Panc1 (cell line): ENCODE data around the gene KHDC4. TPM values are rescaled to one million over a fixed set of nuclear protein-coding genes. Genes with fewer than 3 reads are reported as not detected.
A peak's percentile ranks its signal among the peaks of the same experiment; 100 is the strongest.

Source experiments
- ATAC-seq: fragments of 200-7000 bp; cut with Tn5 transposase; 2 replicates; pipeline ENCODE4 v1.9.1; 2020; ENCODE audit warnings: mild to moderate bottlenecking, moderate library complexity
- BruUV-seq: library from RNA; stranded (reverse); fragments of 400-500 nt; replicated peaks from 2 replicates; lab custom pipeline; 2021; lab: Mats Ljungman, UMichigan
- CTCF ChIA-PET: fragments of 300-600 bp; sonication (Branson Sonifier 250); formaldehyde crosslinking; loops from one replicate; lab custom pipeline; 2022; ENCODE audit warnings: antibody characterized with exemption; lab: Charles Lee
- POLR2A ChIA-PET: fragments of 300-600 bp; sonication (Branson Sonifier 250); formaldehyde crosslinking; loops from one replicate; lab custom pipeline; 2022; ENCODE audit warnings: antibody characterized with exemption; lab: Charles Lee
- DNase-seq: peaks from one replicate; pipeline ENCODE4 v3.0.0-alpha.2; 2010; ENCODE audit warnings: low read depth, low spot score
- H3K27ac ChIP-seq: 2 replicates; pipeline ENCODE4 v1.5.1; 2011; ENCODE audit warnings: mild to moderate bottlenecking, low read length, inconsistent platforms
- H3K27me3 ChIP-seq: fragments of 200-500 bp; sonication (Bioruptor generic); 2 replicates; pipeline ENCODE4 v1.6.0; 2014; ENCODE audit warnings: low read length, inconsistent platforms; ENCODE audit not compliant: control insufficient read depth, insufficient read depth
- H3K36me3 ChIP-seq: fragments of 200-500 bp; sonication (Bioruptor generic); 2 replicates; pipeline ENCODE4 v1.5.1; 2014; ENCODE audit warnings: inconsistent platforms, mild to moderate bottlenecking, low read length, moderate library complexity; ENCODE audit not compliant: control insufficient read depth, insufficient read depth
- H3K4me1 ChIP-seq: 2 replicates; pipeline ENCODE4 v1.5.1; 2011; ENCODE audit warnings: inconsistent platforms, mild to moderate bottlenecking, low read length, moderate library complexity; ENCODE audit not compliant: control insufficient read depth, insufficient read depth
- H3K4me3 ChIP-seq, 2 experiments: 2 replicates each; pipeline ENCODE4 v1.5.1; 2011 to 2012; ENCODE audit warnings: low read depth in 2 of 2, low read length in 2 of 2, mild to moderate bottlenecking in 2 of 2, inconsistent platforms in 1 of 2, moderate library complexity in 1 of 2
- H3K9me3 ChIP-seq: fragments of 200-500 bp; sonication (Bioruptor generic); 2 replicates; pipeline ENCODE4 v1.5.1; 2014; ENCODE audit warnings: low read depth, mild to moderate bottlenecking, inconsistent platforms, low read length, moderate library complexity; ENCODE audit not compliant: control insufficient read depth, insufficient read depth
- POLR2AphosphoS5 ChIP-seq: IDR thresholded peaks from 2 replicates; pipeline ENCODE4 v1.6.1; 2012; ENCODE audit warnings: mild to moderate bottlenecking, low read depth, low read length, moderate library complexity
- SIN3A ChIP-seq: IDR thresholded peaks from 2 replicates; pipeline ENCODE4 v1.6.1; 2012; ENCODE audit warnings: low read depth, mild to moderate bottlenecking, low read length, moderate library complexity, borderline replicate concordance; ENCODE audit not compliant: insufficient read depth
- TCF7L2 ChIP-seq: IDR thresholded peaks from 2 replicates; pipeline ENCODE4 v1.6.1; 2011; ENCODE audit warnings: mild to moderate bottlenecking, low read depth, low read length, inconsistent platforms
- in situ Hi-C: cut with HindIII; loops from 2 replicates; pipeline ENCODE4 v1.10.0; 2016; ENCODE audit warnings: low sequenced_read_pairs, low pct_unique_long_range_greater_than_20kb
- intact Hi-C: fragments of 100-400 bp; cut with micrococcal nuclease; formaldehyde crosslinking; loops from one replicate; pipeline ENCODE4 v1.10.0; 2022; ENCODE audit not compliant: unreplicated experiment
- total RNA-seq: library from RNA; stranded (reverse); gene quantifications from one replicate; pipeline ENCODE4 v1.2.1, GENCODE V29; 2021; ENCODE audit not compliant: unreplicated experiment
- TF ChIP-seq, protein P1 (sequence below): fragments of 450-650 bp; IDR thresholded peaks from 2 replicates; pipeline ENCODE4 v1.5.1; 2017; ENCODE audit warnings: mild to moderate bottlenecking
- TF ChIP-seq, protein P2 (sequence below), 2 experiments: IDR thresholded peaks; 2 replicates each; pipeline ENCODE4 v1.6.1; 2011 to 2012; ENCODE audit warnings: low read depth in 2 of 2, control low read depth in 1 of 2, low read length in 1 of 2, mild to moderate bottlenecking in 1 of 2, moderate library complexity in 1 of 2; ENCODE audit not compliant: insufficient read depth in 1 of 2

Gene KHDC4
- total RNA-seq, 1 experiment from 2014 or later = 80.4 TPM

DNA sequence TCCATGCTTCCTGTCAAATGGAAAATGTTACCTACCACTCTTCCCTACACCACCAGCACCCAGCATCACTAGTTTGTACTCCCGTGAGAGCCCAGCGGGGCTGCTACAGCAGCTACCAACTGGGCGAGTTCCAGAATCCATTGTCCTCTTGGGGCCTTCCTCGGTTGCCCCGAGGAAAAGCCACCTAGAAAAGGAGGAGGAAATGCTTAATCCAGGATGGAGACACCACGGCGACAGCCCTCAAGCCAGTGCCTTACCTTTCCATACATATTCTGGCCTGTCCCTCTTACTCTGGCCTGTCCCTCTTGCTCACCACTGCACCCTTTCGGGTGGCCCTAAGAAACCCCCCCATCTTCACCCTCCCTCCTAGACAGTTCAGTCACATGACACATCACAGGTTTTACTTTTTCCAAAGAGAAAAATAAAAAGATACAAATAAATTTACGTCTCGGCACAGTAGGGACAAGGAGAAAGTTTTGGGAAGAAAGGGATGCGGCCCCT lies 23.5 kb downstream of the KHDC4 start:
- DNase-seq (no peak), ATAC-seq (peak; percentile 79)
- Histone ChIP-seq H3K9me3 (no peaks in the 10 kb centered on the region), H3K27me3 (no peaks in the 10 kb centered on the region), H3K4me1 (peaks cover 11% of the 10 kb centered on the region), H3K27ac (peak overlapping the region; percentile 95), H3K4me3 (peak overlapping the region; percentile 77 to 94), H3K36me3 (peaks cover 31% of the 10 kb centered on the region)
- in situ Hi-C loops = no loop called here
- CTCF ChIA-PET = interaction anchor here (0.6 kb wide), 1 partner anchor 8 kb away, joined by 3 read pairs; no protein-coding TSS in a partner anchor
- no peak for TF ChIP-seq POLR2AphosphoS5
- TF ChIP-seq, protein P1, sequence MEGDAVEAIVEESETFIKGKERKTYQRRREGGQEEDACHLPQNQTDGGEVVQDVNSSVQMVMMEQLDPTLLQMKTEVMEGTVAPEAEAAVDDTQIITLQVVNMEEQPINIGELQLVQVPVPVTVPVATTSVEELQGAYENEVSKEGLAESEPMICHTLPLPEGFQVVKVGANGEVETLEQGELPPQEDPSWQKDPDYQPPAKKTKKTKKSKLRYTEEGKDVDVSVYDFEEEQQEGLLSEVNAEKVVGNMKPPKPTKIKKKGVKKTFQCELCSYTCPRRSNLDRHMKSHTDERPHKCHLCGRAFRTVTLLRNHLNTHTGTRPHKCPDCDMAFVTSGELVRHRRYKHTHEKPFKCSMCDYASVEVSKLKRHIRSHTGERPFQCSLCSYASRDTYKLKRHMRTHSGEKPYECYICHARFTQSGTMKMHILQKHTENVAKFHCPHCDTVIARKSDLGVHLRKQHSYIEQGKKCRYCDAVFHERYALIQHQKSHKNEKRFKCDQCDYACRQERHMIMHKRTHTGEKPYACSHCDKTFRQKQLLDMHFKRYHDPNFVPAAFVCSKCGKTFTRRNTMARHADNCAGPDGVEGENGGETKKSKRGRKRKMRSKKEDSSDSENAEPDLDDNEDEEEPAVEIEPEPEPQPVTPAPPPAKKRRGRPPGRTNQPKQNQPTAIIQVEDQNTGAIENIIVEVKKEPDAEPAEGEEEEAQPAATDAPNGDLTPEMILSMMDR = no peak
- TF ChIP-seq TCF7L2 = no peak
- TF ChIP-seq, protein P2, sequence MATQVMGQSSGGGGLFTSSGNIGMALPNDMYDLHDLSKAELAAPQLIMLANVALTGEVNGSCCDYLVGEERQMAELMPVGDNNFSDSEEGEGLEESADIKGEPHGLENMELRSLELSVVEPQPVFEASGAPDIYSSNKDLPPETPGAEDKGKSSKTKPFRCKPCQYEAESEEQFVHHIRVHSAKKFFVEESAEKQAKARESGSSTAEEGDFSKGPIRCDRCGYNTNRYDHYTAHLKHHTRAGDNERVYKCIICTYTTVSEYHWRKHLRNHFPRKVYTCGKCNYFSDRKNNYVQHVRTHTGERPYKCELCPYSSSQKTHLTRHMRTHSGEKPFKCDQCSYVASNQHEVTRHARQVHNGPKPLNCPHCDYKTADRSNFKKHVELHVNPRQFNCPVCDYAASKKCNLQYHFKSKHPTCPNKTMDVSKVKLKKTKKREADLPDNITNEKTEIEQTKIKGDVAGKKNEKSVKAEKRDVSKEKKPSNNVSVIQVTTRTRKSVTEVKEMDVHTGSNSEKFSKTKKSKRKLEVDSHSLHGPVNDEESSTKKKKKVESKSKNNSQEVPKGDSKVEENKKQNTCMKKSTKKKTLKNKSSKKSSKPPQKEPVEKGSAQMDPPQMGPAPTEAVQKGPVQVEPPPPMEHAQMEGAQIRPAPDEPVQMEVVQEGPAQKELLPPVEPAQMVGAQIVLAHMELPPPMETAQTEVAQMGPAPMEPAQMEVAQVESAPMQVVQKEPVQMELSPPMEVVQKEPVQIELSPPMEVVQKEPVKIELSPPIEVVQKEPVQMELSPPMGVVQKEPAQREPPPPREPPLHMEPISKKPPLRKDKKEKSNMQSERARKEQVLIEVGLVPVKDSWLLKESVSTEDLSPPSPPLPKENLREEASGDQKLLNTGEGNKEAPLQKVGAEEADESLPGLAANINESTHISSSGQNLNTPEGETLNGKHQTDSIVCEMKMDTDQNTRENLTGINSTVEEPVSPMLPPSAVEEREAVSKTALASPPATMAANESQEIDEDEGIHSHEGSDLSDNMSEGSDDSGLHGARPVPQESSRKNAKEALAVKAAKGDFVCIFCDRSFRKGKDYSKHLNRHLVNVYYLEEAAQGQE (IDR thresholded peaks at IDR 0.05; ENCODE audit: insufficient read depth in 1 of 2, low read depth in 2 of 2, low read length in 1 of 2) = no peak
- no peak for TF ChIP-seq SIN3A
- POLR2A ChIA-PET = no interaction called here
- intact Hi-C loops = no loop called here
- no TSS peak for BruUV-seq

DNA sequence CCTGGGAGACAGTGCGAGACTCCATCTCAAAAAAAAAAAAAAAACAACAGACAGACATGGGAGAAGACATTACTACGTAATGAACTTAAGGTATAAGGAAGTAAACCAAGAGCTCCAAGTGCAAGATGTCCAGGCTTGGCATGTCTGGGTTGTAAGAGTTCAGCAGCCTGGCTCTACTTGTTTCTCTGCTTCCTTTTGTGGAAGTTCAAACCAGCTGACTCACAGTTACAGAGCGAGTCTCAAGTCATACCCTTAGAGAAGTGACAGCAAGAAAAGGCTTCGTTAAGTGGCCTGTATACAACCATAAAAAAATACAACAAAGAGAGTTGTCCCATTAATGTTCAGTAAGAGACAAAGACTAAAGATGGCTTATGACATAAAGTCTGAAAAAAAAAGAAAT lies 24.3 kb downstream of the KHDC4 start:
- intact Hi-C loops (no loop called here), in situ Hi-C loops (no loop called here)
- TF ChIP-seq TCF7L2 = no peak
- TF ChIP-seq, protein P2 (IDR thresholded peaks at IDR 0.05; ENCODE audit: insufficient read depth in 1 of 2, low read depth in 2 of 2, low read length in 1 of 2) = no peak
- no peak for TF ChIP-seq POLR2AphosphoS5
- TF ChIP-seq SIN3A = no peak
- TF ChIP-seq, protein P1 = no peak
- POLR2A ChIA-PET = no interaction called here
- H3K9me3 ChIP-seq = no peaks in the 10 kb centered on the region
- ATAC-seq = no peak
- BruUV-seq = no TSS peak
- no peak for DNase-seq
- CTCF ChIA-PET = no interaction called here
- peaks cover 11% of the 10 kb centered on the region for H3K4me1 ChIP-seq
- H3K36me3 ChIP-seq = peaks cover 30% of the 10 kb centered on the region
- peak overlapping the region; percentile 95 for H3K27ac ChIP-seq
- no peaks in the 10 kb centered on the region for H3K27me3 ChIP-seq
- peak overlapping the region; percentile 77 to 94 for H3K4me3 ChIP-seq
